Measurements from ENCODE around the gene DMD.

GRCh38 chrX:31124536-31124935 is 2086.8 kb downstream of the DMD start:
- TF ChIP-seq CTCF (IDR thresholded peaks at IDR 0.05) (no peak), EZH2 (IDR thresholded peaks at IDR 0.05; ENCODE audit: borderline replicate concordance, insufficient read depth, low read depth, low read length, poor library complexity, severe bottlenecking) (no peak)
